ENCODE measurements around the gene SNX8. TPM values are rescaled to one million over a fixed set of nuclear protein-coding genes. Genes with fewer than 3 reads are reported as not detected.
A peak's percentile ranks its signal among the peaks of the same experiment; 100 is the strongest.
"Not testable (repeated sequence)": the region's sequence is repeated elsewhere in the genome, so short reads cannot be mapped to it uniquely, and the experiment has no call there.

SNX8 gene
- total RNA-seq, 1 donor from 2014 or later: 12.5 TPM

GRCh38 chr7:2312267-2312929, 1.8 kb downstream of the SNX8 start:
- Histone ChIP-seq H3K4me3 (ENCODE audit: low read length in 3 of 3) (no peak overlapping the region), H3K27me3 (ENCODE audit: control insufficient read depth in 3 of 3, insufficient read depth in 3 of 3, low read length in 3 of 3) (no peaks in the 10 kb centered on the region), H3K36me3 (ENCODE audit: control insufficient read depth in 3 of 3, insufficient read depth in 3 of 3, low read length in 3 of 3) (peaks cover 0 to 2% (median 2%) of the 10 kb centered on the region in 3 donors), H3K9me3 (ENCODE audit: control insufficient read depth in 3 of 3, low read length in 3 of 3) (no peaks in the 10 kb centered on the region), H3K4me1 (ENCODE audit: control insufficient read depth in 3 of 3, insufficient read depth in 3 of 3, low read length in 3 of 3) (peaks cover 5 to 17% (median 8%) of the 10 kb centered on the region in 3 donors), H3K27ac (ENCODE audit: low read depth, low read length) (no peak overlapping the region), H3K9ac (ENCODE audit: low read depth in 1 of 3, low read length in 3 of 3) (no peak overlapping the region)

GRCh38 chr7:2309889-2310331, 4.3 kb downstream of the SNX8 start:
- Histone ChIP-seq H3K27ac (ENCODE audit: low read depth, low read length) (no peak overlapping the region), H3K9me3 (ENCODE audit: control insufficient read depth in 3 of 3, low read length in 3 of 3) (no peaks in the 10 kb centered on the region), H3K4me1 (ENCODE audit: control insufficient read depth in 3 of 3, insufficient read depth in 3 of 3, low read length in 3 of 3) (peaks cover 5 to 15% (median 8%) of the 10 kb centered on the region in 3 donors), H3K4me3 (ENCODE audit: low read length in 3 of 3) (no peak overlapping the region), H3K27me3 (ENCODE audit: control insufficient read depth in 3 of 3, insufficient read depth in 3 of 3, low read length in 3 of 3) (no peaks in the 10 kb centered on the region), H3K9ac (ENCODE audit: low read depth in 1 of 3, low read length in 3 of 3) (no peak overlapping the region), H3K36me3 (ENCODE audit: control insufficient read depth in 3 of 3, insufficient read depth in 3 of 3, low read length in 3 of 3) (peaks cover 0 to 2% (median 2%) of the 10 kb centered on the region in 3 donors)

DNA sequence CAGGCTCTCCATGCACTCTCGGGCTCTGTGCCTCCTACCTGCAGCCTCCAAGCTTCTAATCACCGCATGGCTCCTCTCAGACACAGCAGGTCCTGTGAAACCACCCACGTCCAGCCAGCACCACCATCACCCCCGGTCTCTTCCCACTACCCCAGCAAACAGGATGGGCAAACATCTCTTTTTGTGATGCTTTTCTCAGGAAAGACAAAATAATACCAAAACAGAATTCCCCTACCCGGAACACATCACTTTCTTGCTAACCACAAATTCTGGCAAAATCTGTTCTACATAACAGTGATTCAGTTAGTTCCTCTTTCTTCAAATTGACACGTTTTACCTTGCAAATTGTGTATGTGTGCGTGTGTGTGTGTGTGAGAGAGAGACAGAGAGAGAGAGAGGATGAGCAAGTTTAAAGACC, 6.5 kb downstream of the SNX8 start:
- no peaks in the 10 kb centered on the region for H3K27me3 ChIP-seq (ENCODE audit: control insufficient read depth in 3 of 3, insufficient read depth in 3 of 3, low read length in 3 of 3)
- peak overlapping the region in 1 of 3 donors; percentile 33 for H3K9ac ChIP-seq (ENCODE audit: low read depth in 1 of 3, low read length in 3 of 3)
- peaks cover 3 to 5% (median 4%) of the 10 kb centered on the region in 3 donors for H3K4me1 ChIP-seq (ENCODE audit: control insufficient read depth in 3 of 3, insufficient read depth in 3 of 3, low read length in 3 of 3)
- peaks cover 0 to 2% (median 2%) of the 10 kb centered on the region in 3 donors for H3K36me3 ChIP-seq (ENCODE audit: control insufficient read depth in 3 of 3, insufficient read depth in 3 of 3, low read length in 3 of 3)
- no peaks in the 10 kb centered on the region for H3K9me3 ChIP-seq (ENCODE audit: control insufficient read depth in 3 of 3, low read length in 3 of 3)
- no peak overlapping the region for H3K27ac ChIP-seq (ENCODE audit: low read depth, low read length)
- no peak overlapping the region for H3K4me3 ChIP-seq (ENCODE audit: low read length in 3 of 3)

GRCh38 chr7:2306688-2307087, 7.6 kb downstream of the SNX8 start:
- Histone ChIP-seq H3K4me3 (ENCODE audit: low read length in 3 of 3) (no peak overlapping the region), H3K27ac (ENCODE audit: low read depth, low read length) (no peak overlapping the region), H3K9ac (ENCODE audit: low read depth in 1 of 3, low read length in 3 of 3) (no peak overlapping the region), H3K27me3 (ENCODE audit: control insufficient read depth in 3 of 3, insufficient read depth in 3 of 3, low read length in 3 of 3) (no peaks in the 10 kb centered on the region), H3K9me3 (ENCODE audit: control insufficient read depth in 3 of 3, low read length in 3 of 3) (no peaks in the 10 kb centered on the region), H3K36me3 (ENCODE audit: control insufficient read depth in 3 of 3, insufficient read depth in 3 of 3, low read length in 3 of 3) (peaks cover 0 to 2% (median 2%) of the 10 kb centered on the region in 3 donors), H3K4me1 (ENCODE audit: control insufficient read depth in 3 of 3, insufficient read depth in 3 of 3, low read length in 3 of 3) (peaks cover 0 to 4% (median 3%) of the 10 kb centered on the region in 3 donors)

GRCh38 chr7:2305258-2305657, 9.0 kb downstream of the SNX8 start:
- H3K27me3 ChIP-seq (ENCODE audit: control insufficient read depth in 3 of 3, insufficient read depth in 3 of 3, low read length in 3 of 3); H3K4me3 ChIP-seq (ENCODE audit: low read length in 3 of 3); H3K9ac ChIP-seq (ENCODE audit: low read depth in 1 of 3, low read length in 3 of 3); H3K36me3 ChIP-seq (ENCODE audit: control insufficient read depth in 3 of 3, insufficient read depth in 3 of 3, low read length in 3 of 3); H3K9me3 ChIP-seq (ENCODE audit: control insufficient read depth in 3 of 3, low read length in 3 of 3); H3K27ac ChIP-seq (ENCODE audit: low read depth, low read length); H3K4me1 ChIP-seq (ENCODE audit: control insufficient read depth in 3 of 3, insufficient read depth in 3 of 3, low read length in 3 of 3): not testable (repeated sequence)

DNA sequence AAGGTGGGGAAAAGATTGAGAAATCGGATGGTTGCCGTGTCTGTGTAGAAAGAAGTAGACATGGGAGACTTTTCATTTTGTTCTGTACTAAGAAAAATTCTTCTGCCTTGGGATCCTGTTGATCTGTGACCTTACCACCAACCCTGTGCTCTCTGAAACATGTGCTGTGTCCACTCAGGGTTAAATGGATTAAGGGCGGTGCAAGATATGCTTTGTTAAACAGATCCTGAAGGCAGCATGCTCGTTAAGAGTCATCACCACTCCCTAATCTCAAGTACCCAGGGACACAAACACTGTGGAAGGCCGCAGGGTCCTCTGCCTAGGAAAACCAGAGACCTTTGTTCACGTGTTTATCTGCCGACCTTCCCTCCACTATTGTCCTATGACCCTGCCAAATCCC, 10.7 kb downstream of the SNX8 start:
- H3K27me3 ChIP-seq (ENCODE audit: control insufficient read depth in 3 of 3, insufficient read depth in 3 of 3, low read length in 3 of 3): not testable (repeated sequence)

GRCh38 chr7:2302743-2303397, 11.4 kb downstream of the SNX8 start:
- H3K4me1 ChIP-seq (ENCODE audit: control insufficient read depth in 3 of 3, insufficient read depth in 3 of 3, low read length in 3 of 3); H3K4me3 ChIP-seq (ENCODE audit: low read length in 3 of 3); H3K9ac ChIP-seq (ENCODE audit: low read depth in 1 of 3, low read length in 3 of 3); H3K27ac ChIP-seq (ENCODE audit: low read depth, low read length); H3K36me3 ChIP-seq (ENCODE audit: control insufficient read depth in 3 of 3, insufficient read depth in 3 of 3, low read length in 3 of 3); H3K27me3 ChIP-seq (ENCODE audit: control insufficient read depth in 3 of 3, insufficient read depth in 3 of 3, low read length in 3 of 3); H3K9me3 ChIP-seq (ENCODE audit: control insufficient read depth in 3 of 3, low read length in 3 of 3): not testable (repeated sequence)

More for the DNA sequence above, 10.7 kb downstream of the SNX8 start:
- not testable (repeated sequence) for H3K9ac ChIP-seq (ENCODE audit: low read depth in 1 of 3, low read length in 3 of 3); H3K9me3 ChIP-seq (ENCODE audit: control insufficient read depth in 3 of 3, low read length in 3 of 3); H3K4me3 ChIP-seq (ENCODE audit: low read length in 3 of 3); H3K27ac ChIP-seq (ENCODE audit: low read depth, low read length); H3K36me3 ChIP-seq (ENCODE audit: control insufficient read depth in 3 of 3, insufficient read depth in 3 of 3, low read length in 3 of 3); H3K4me1 ChIP-seq (ENCODE audit: control insufficient read depth in 3 of 3, insufficient read depth in 3 of 3, low read length in 3 of 3)

DNA sequence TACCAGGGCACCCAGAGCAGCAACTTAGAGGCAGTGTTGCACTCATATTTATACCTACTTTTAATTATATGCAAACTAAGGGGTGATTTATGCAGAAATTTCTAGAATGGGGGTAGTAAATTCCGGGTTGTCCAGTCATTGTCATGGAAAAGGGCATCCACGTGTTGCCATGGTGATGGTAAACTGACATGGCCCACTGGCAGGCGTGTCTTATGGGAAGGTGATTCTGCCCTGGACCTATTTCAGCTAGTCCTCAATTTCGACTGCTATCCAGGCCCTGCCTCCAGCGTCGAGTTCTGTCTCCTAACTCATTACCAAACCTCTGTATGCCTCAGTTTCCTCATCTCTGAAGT, 12.8 kb downstream of the SNX8 start:
- H3K4me1 ChIP-seq (ENCODE audit: control insufficient read depth in 3 of 3, insufficient read depth in 3 of 3, low read length in 3 of 3): peaks cover 0 to 4% (median 3%) of the 10 kb centered on the region in 3 donors
- no peak overlapping the region for H3K9ac ChIP-seq (ENCODE audit: low read depth in 1 of 3, low read length in 3 of 3)
- no peaks in the 10 kb centered on the region for H3K27me3 ChIP-seq (ENCODE audit: control insufficient read depth in 3 of 3, insufficient read depth in 3 of 3, low read length in 3 of 3)
- no peak overlapping the region for H3K27ac ChIP-seq (ENCODE audit: low read depth, low read length)
- H3K36me3 ChIP-seq (ENCODE audit: control insufficient read depth in 3 of 3, insufficient read depth in 3 of 3, low read length in 3 of 3): no peaks in the 10 kb centered on the region
- H3K4me3 ChIP-seq (ENCODE audit: low read length in 3 of 3): no peak overlapping the region
- no peaks in the 10 kb centered on the region for H3K9me3 ChIP-seq (ENCODE audit: control insufficient read depth in 3 of 3, low read length in 3 of 3)

- H3K36me3 ChIP-seq (ENCODE audit: control insufficient read depth in 3 of 3, insufficient read depth in 3 of 3, low read length in 3 of 3): no peaks in the 10 kb centered on the region
- no peaks in the 10 kb centered on the region for H3K27me3 ChIP-seq (ENCODE audit: control insufficient read depth in 3 of 3, insufficient read depth in 3 of 3, low read length in 3 of 3)
- H3K4me1 ChIP-seq (ENCODE audit: control insufficient read depth in 3 of 3, insufficient read depth in 3 of 3, low read length in 3 of 3): peaks cover 0 to 4% (median 3%) of the 10 kb centered on the region in 3 donors
- H3K9me3 ChIP-seq (ENCODE audit: control insufficient read depth in 3 of 3, low read length in 3 of 3): no peaks in the 10 kb centered on the region
- no peak overlapping the region for H3K4me3 ChIP-seq (ENCODE audit: low read length in 3 of 3)
- no peak overlapping the region for H3K9ac ChIP-seq (ENCODE audit: low read depth in 1 of 3, low read length in 3 of 3)
- peak overlapping the region; percentile 56 for H3K27ac ChIP-seq (ENCODE audit: low read depth, low read length)
Measured at GRCh38 chr7:2299870-2300512, 14.2 kb downstream of the SNX8 start.

All from skeletal muscle tissue (tissue), 4 donors.